Mucosa of gallbladder (tissue), 1 donor: ENCODE results near the gene SULF2. TPM values are rescaled to one million over a fixed set of nuclear protein-coding genes. Genes with fewer than 3 reads are reported as not detected.

ENCODE experiments used
- DNase-seq: peaks from one replicate; pipeline ENCODE4 v3.0.0-alpha.2; 2020; ENCODE audit warnings: low spot score
- total RNA-seq: library from RNA; stranded (reverse); gene quantifications from one replicate; pipeline ENCODE4 v1.2.1, GENCODE V29; 2021
- donor health status: DM: no; HTN: no; CAD: no.

SULF2 gene
- total RNA-seq, 1 donor from 2014 or later = 74.8 TPM

- DNase-seq = no peak
Observed at GRCh38 chr20:47684306-47685080, 100.8 kb downstream of the SULF2 start.

- no peak for DNase-seq
Observed at GRCh38 chr20:47682916-47683315, 102.4 kb downstream of the SULF2 start.

DNA sequence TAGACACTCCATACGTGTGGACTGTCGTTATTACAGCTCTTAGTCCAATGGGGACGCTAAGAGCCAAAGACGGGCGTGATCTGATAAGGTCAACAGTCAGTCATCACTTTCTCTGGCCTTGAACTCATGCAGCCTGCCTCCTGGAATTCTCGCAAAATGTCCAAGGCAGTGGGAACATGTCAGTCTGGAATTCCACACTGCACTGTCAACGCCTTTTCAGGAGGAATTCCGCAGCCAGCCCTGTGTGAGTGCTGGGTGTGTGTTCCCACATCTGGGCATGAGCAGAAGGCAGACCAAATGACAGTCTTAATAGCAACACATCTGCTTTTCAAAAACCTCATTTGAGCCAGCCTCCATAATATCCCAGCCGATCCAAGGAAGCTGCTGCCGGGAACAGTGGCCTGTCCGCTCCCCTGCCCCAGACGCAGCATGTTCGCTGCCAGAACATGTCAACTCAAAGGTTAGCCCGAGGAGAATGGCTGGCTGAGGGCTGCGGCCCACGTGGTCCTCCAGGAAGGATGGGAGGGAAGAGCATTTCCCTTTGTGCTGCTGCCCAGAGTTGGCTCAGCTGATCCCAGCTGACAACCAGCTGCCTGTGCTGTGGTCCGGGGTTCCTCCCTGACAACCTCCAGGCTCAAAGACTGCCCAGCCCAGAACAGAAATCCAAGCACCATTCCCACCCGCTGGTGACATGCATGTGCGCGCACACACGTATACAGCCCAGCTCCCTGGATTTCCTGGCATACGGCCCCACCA is 103.1 kb downstream of the SULF2 start:
- DNase-seq = peak; percentile 51

- DNase-seq = no peak
Observed at GRCh38 chr20:47680804-47681529, 104.3 kb downstream of the SULF2 start.

- no peak for DNase-seq
Observed at GRCh38 chr20:47679462-47679861, 105.8 kb downstream of the SULF2 start.

DNA sequence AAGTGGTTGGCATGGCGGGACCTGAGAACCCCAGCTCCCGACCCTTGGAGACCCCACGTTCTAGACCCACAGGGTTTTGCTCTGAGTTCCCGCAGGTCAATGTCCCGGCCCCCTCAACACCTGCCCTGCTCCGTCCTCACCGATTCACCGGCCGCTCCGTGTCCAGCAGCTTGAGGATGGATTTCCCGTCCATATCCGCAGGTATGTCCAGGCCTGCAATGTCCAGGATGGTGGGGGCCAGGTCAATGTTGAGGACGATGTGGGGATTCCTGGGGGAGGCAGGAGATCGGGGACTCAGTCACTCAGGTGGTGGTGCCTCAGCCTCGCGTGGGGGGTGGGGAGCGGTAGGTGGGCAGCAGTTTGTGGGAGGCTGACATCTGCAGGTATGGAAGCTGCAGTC is 106.7 kb downstream of the SULF2 start:
- DNase-seq = no peak

DNA sequence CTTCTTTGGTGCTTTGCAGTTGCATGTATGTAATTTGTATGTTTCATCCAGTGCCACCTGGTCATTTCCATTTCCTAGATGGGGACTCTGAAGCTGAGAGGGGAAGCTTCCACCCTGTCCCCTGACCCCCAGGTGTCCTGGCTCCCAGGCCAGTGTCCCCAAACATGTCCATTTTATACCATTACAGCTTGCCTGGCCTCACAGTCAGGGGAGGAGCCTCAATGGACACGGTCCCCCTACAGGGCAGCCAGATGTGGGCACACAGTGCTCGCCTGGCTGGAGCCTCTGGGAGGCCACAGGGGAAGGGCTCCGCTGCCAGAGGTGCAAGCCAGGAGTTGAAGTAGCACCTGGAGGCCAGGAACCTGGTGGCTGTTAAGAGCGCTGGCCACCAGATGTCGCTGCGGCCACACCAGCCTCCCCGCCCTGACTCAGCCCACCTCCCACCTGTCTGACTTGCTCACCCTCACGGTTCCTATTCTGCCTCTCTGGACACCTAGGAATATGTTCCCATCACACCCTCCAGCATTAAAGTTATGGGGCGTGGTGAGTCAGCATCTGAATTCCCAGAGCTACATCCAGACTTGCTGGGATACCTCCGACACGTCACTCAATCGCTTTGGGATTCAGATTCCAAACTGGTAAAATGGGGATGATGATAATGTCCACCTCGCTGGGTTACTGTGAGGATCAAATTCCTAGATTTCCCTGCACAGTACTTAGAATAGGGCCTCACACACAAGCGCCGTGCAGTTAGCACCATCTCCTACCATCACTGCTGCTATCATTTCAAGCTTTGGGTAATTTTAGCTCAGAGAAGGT is 107.4 kb downstream of the SULF2 start:
- peak; percentile 23 for DNase-seq

DNA sequence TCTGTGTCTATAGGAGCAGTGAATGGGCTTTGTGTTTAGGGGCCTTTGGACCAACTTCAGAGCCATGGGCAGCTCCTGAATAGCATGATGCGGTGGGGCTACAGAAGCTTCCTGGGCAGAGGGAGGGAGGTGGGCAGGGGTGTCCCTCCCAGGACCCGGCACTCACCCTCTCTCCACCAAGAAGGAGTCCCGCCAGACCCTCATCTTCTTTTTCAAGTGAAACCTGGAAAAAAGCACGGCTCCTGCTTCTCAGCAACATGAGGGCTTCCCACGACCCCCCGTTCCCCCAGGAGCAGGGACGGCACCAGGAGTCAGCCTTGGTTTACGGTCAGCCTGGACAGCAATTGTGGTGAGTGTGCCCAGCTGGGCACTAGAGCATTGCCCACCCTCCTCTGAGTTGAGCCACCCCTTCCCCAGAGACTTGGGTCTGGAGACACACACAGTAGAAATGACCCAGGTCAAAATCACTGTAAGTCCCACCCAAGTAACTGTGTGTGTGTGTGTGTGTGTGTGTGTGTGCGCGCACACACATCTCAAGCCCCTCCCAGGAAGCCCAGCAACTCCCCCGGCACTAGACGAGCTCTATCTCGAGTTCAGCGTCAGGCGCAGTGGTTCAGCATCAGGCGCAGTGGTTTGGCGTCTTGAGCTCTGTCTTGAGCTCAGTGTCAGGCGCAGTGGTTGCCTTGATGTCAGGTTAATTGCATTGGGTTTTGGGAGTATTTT is 108.2 kb downstream of the SULF2 start:
- DNase-seq = no peak

GRCh38 chr20:47676219-47676721 is 109.0 kb downstream of the SULF2 start:
- DNase-seq = no peak

- no peak for DNase-seq
Observed at GRCh38 chr20:47675190-47676142, 109.8 kb downstream of the SULF2 start.

GRCh38 chr20:47674686-47675085 is 110.6 kb downstream of the SULF2 start:
- no peak for DNase-seq

- no peak for DNase-seq
Observed at GRCh38 chr20:47674145-47674544, 111.1 kb downstream of the SULF2 start.

DNA sequence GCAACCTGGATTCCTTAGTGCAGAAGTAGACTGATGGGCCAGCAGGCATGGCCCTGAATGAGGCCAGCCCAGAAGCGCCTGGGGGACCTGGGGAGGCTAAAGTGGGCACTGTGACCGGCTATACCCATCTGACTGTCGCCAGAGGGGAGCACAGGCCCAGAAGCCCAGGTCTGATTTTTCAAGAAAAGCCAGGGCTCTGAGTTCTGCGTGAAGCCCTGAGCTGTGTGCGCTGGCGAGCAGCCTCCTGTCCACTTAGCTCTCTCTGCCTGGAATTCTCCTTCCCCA is 111.7 kb downstream of the SULF2 start:
- DNase-seq = no peak

DNA sequence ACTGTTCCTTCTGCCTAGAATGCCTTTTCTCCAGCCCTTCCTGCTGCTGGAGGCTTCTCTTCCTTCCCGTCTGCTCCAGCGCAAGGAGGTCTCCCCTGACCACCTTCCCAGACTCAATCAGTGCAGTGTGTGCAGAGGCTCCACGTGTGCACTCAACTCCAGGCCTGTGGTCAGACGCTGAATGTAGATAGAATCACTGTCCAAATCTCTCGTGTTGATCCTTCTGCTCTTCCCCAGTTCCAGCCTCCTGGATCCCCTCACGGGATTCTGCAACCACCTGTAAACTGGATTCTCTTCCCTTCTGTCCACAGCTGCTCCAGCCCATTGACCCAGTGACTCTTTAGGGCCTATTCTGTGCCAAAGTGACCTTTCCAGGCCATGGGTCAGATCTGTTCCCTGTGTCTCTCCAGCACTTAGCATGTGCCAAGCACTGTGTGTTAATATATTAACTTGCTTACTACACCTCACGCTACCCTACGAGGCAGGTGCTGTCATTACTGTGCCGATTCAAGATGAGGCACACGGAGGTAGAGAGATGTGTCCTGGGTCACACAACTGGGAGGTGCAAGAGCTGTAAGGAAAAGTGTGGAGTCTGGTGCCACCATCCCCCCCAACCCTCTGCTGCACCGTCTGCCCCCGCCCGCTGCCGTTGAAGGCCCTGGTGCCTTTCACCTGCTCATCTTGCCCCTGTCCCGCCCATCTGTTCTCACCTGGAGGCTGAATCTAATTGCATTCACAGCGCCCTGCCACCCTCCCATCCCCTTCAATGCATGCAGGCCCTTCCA is 112.2 kb downstream of the SULF2 start:
- DNase-seq = no peak

DNA sequence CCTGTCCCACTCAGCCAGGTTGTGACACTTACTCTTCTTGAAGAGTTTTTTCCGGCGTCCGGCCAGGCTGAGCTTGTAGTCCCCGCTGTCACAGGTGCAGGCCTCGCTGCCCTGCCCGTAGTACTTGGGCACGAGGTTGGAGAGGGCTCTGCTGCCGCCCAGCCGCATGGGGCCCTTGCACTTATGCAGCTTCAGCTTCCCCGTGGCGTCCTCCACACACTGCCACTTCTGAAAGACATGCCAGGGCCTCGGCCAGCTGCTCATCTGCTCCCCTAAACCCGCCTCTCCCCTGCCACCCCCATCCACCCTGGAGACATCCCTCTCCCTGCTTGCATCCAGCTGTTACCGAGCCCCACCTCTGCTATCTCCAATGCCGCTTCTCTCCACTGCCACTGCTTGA is 113.1 kb downstream of the SULF2 start:
- DNase-seq = no peak

DNA sequence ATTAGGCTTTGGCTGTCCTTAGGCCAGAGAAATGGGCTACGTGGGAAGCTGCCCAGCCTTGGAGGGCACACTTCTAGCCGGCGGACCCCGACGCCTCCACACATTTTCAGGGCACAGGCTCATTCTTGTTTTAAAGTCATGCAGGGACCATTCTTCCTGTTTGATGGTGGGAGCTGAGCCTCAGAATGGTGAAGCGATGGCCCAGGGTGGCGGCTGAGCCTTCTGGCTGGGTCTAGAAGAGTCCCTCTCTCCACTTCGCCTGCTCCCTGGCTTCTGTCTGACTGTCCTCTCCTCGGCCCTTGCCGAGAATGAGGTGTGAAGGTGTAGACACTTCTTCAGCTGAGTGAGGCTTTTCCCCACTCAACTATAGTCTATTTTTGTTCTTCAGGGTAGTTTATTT is 114.4 kb downstream of the SULF2 start:
- DNase-seq = no peak

- DNase-seq = no peak
Observed at GRCh38 chr20:47669927-47670890, 115.1 kb downstream of the SULF2 start.

- DNase-seq = no peak
Observed at GRCh38 chr20:47669489-47669888, 115.8 kb downstream of the SULF2 start.
